Glutamatergic neuron (in vitro differentiated cells): ENCODE results near the gene HP. TPM values are rescaled to one million over a fixed set of nuclear protein-coding genes. Genes with fewer than 3 reads are reported as not detected.
A peak's percentile ranks its signal among the peaks of the same experiment; 100 is the strongest.

Experiments used
- DNase-seq: peaks from one replicate; pipeline ENCODE4 v3.0.0; 2022
- H3K27ac Mint-ChIP-seq: one replicate; pipeline ENCODE4 v1.8.0; 2020; ENCODE audit warnings: mild to moderate bottlenecking, mixed read lengths, inconsistent platforms; ENCODE audit not compliant: unreplicated experiment
- H3K27me3 Mint-ChIP-seq: one replicate; pipeline ENCODE4 v1.8.0; 2020; ENCODE audit warnings: mild to moderate bottlenecking, moderate library complexity, mixed read lengths, inconsistent platforms; ENCODE audit not compliant: unreplicated experiment
- H3K36me3 Mint-ChIP-seq: one replicate; pipeline ENCODE4 v1.8.0; 2020; ENCODE audit warnings: mild to moderate bottlenecking, mixed read lengths, inconsistent platforms; ENCODE audit not compliant: unreplicated experiment
- H3K4me1 Mint-ChIP-seq: one replicate; pipeline ENCODE4 v1.8.0; 2020; ENCODE audit warnings: mild to moderate bottlenecking, low read depth, mixed read lengths, inconsistent platforms; ENCODE audit not compliant: unreplicated experiment
- H3K4me3 Mint-ChIP-seq: one replicate; pipeline ENCODE4 v1.8.0; 2020; ENCODE audit warnings: mild to moderate bottlenecking, mixed read lengths, inconsistent platforms; ENCODE audit not compliant: unreplicated experiment
- H3K9me3 Mint-ChIP-seq: one replicate; pipeline ENCODE4 v1.8.0; 2020; ENCODE audit warnings: mild to moderate bottlenecking, moderate library complexity, mixed read lengths, inconsistent platforms; ENCODE audit not compliant: unreplicated experiment
- CTCF ChIP-seq: fragments of 200-600 bp; sonication (generic); IDR thresholded peaks from one replicate; pipeline ENCODE4 v1.5.0; 2021; ENCODE audit not compliant: partially characterized antibody, unreplicated experiment
- total RNA-seq: library from RNA; stranded (reverse); fragmentation: NEBNext Ultra II Directional; extraction: Animal tissue kit (Norgen Biotek cat#: 25700); gene quantifications from one replicate; pipeline ENCODE4 v1.2.1, GENCODE V29; 2021; ENCODE audit not compliant: unreplicated experiment

Gene HP
- total RNA-seq, 1 donor from 2014 or later: not detected

- H3K27ac Mint-ChIP-seq: no peak overlapping the region
- H3K4me1 Mint-ChIP-seq: no peaks in the 10 kb centered on the region
- no peak for DNase-seq
- peaks cover 2% of the 10 kb centered on the region for H3K9me3 Mint-ChIP-seq
- peaks cover 12% of the 10 kb centered on the region for H3K36me3 Mint-ChIP-seq
- no peaks in the 10 kb centered on the region for H3K27me3 Mint-ChIP-seq
- H3K4me3 Mint-ChIP-seq: no peak overlapping the region
- TF ChIP-seq CTCF: no peak
These were observed 29.6 kb downstream of the HP start for GRCh38 chr16:72083778-72084404.

- no peak overlapping the region for H3K4me3 Mint-ChIP-seq
- H3K9me3 Mint-ChIP-seq: peaks cover 2% of the 10 kb centered on the region
- TF ChIP-seq CTCF: no peak
- no peak for DNase-seq
- H3K4me1 Mint-ChIP-seq: no peaks in the 10 kb centered on the region
- peaks cover 12% of the 10 kb centered on the region for H3K36me3 Mint-ChIP-seq
- H3K27me3 Mint-ChIP-seq: no peaks in the 10 kb centered on the region
- no peak overlapping the region for H3K27ac Mint-ChIP-seq
These were observed 30.1 kb downstream of the HP start for GRCh38 chr16:72084445-72084844.

GRCh38 chr16:72085002-72085401, 30.7 kb downstream of the HP start:
- Mint-ChIP-seq H3K4me3 (no peak overlapping the region), H3K4me1 (no peaks in the 10 kb centered on the region), H3K27me3 (no peaks in the 10 kb centered on the region), H3K9me3 (peaks cover 2% of the 10 kb centered on the region), H3K36me3 (peaks cover 12% of the 10 kb centered on the region), H3K27ac (no peak overlapping the region)
- DNase-seq: no peak
- TF ChIP-seq CTCF: no peak

- no peak for DNase-seq
- Mint-ChIP-seq H3K4me1 (peaks cover 11% of the 10 kb centered on the region), H3K27me3 (peaks cover 2% of the 10 kb centered on the region), H3K27ac (no peak overlapping the region), H3K9me3 (no peaks in the 10 kb centered on the region), H3K4me3 (no peak overlapping the region), H3K36me3 (no peaks in the 10 kb centered on the region)
- no peak for TF ChIP-seq CTCF
These were observed 36.9 kb downstream of the HP start for GRCh38 chr16:72091217-72091616.

GRCh38 chr16:72092832-72093447, 38.6 kb downstream of the HP start:
- Mint-ChIP-seq H3K27ac (peak overlapping the region; percentile 94), H3K4me1 (peaks cover 11% of the 10 kb centered on the region), H3K36me3 (peaks cover 6% of the 10 kb centered on the region), H3K4me3 (peak overlapping the region; percentile 98), H3K27me3 (peaks cover 2% of the 10 kb centered on the region), H3K9me3 (no peaks in the 10 kb centered on the region)
- DNase-seq: no peak
- no peak for TF ChIP-seq CTCF
